ENCODE data around the gene RNF40.

RNF40 gene

DNA sequence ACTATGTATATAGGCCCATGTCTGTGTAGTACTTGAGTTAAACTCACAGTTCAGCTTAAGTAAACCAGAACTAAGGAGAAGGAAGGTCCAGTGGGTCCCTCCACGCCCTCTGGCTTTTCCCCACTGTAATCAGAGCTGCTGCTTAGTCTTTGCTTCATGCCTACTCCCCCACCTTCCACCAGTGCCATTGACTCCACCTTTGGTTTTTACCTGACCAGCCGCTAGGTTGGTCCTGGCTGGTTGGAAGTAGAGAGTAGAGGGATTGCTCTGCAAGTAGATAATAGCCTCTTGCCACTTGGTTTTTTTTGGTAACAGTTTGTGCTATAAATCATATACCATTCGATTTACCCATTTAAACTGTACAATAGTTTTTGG lies 36.7 kb upstream of the RNF40 start:
- no peak overlapping the region for H3K4me3 ChIP-seq (ENCODE audit: low read depth, low read length)
- TF ChIP-seq, protein P1, sequence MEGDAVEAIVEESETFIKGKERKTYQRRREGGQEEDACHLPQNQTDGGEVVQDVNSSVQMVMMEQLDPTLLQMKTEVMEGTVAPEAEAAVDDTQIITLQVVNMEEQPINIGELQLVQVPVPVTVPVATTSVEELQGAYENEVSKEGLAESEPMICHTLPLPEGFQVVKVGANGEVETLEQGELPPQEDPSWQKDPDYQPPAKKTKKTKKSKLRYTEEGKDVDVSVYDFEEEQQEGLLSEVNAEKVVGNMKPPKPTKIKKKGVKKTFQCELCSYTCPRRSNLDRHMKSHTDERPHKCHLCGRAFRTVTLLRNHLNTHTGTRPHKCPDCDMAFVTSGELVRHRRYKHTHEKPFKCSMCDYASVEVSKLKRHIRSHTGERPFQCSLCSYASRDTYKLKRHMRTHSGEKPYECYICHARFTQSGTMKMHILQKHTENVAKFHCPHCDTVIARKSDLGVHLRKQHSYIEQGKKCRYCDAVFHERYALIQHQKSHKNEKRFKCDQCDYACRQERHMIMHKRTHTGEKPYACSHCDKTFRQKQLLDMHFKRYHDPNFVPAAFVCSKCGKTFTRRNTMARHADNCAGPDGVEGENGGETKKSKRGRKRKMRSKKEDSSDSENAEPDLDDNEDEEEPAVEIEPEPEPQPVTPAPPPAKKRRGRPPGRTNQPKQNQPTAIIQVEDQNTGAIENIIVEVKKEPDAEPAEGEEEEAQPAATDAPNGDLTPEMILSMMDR (IDR thresholded peaks at IDR 0.05; ENCODE audit: insufficient read depth, low read length, missing control alignments), result no peak
- CTCF ChIA-PET, result interaction anchor here (0.7 to 1.4 kb wide), 3 partner anchors 9 to 14 kb away, joined by 3 read pairs; no protein-coding TSS in a partner anchor
- no peak for DNase-seq (ENCODE audit: low read depth, low spot score)
- POLR2A ChIA-PET, result no interaction called here

DNA sequence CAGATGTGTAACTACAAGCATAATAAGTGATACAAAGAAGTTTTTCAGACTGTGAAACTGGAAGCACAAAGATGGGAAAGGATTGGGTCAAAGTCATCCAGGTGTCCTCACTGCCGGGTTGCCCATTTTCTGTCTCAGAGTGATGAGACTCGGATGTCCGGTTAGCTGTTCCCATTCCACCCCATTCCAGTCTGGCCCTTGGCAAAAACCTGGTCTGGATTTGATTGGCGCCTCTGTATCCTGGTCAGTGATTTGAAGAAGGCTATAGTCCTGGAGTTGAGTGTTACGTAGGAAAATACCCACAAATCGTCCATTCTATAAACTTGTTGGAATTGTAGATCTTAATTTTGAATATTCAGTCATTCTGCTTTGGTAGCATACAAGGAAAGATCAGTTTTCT lies 33.8 kb upstream of the RNF40 start:
- TF ChIP-seq, protein P1 (IDR thresholded peaks at IDR 0.05; ENCODE audit: insufficient read depth, low read length, missing control alignments), result no peak
- DNase-seq (ENCODE audit: low read depth, low spot score), result no peak
- H3K4me3 ChIP-seq (ENCODE audit: low read depth, low read length), result no peak overlapping the region
- ChIA-PET POLR2A (interaction anchor here (1.2 kb wide), 1 partner anchor 20 kb away, joined by 3 read pairs; the partner anchor contains the start of gene PHKG2), CTCF (interaction anchor here (1.2 kb wide), 1 partner anchor 174 kb away, joined by 3 read pairs; no protein-coding TSS in a partner anchor)

DNA sequence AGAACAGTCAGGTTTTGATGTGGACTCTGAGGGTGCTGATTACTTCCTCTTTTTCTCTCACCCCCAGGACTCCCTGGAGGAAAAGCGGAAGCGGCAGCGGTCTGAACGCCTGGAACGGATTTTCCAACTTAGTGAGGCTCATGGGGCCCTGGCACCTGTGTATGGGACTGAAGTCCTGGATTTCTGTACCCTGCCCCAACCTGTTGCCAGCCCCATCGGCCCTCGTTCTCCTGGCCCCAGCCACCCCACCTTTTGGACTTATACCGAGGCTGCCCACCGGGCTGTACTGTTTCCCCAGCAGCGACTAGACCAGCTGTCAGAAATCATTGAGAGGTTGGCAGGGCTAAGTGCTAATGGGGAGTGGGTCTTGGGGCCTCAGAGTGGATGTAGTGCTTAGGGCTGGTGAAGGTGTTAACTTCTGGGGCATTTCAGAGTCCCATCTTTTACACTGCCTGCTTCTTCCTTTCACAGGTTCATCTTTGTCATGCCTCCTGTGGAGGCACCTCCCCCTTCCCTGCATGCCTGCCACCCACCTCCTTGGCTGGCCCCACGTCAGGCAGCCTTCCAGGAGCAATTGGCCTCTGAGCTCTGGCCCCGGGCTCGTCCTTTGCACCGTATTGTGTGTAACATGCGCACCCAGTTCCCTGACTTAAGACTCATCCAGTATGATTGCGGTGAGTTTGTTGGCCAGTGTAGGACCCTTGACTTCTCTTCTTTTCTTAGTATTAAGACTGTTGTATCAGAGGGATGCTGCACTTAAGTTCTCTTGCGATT lies 33.0 kb upstream of the RNF40 start:
- H3K4me3 ChIP-seq (ENCODE audit: low read depth, low read length), result no peak overlapping the region
- TF ChIP-seq, protein P1 (IDR thresholded peaks at IDR 0.05; ENCODE audit: insufficient read depth, low read length, missing control alignments), result no peak
- no peak for DNase-seq (ENCODE audit: low read depth, low spot score)
- CTCF ChIA-PET, result interaction anchor here (0.7 kb wide), 1 partner anchor 12 kb away, joined by 4 read pairs; no protein-coding TSS in a partner anchor
- POLR2A ChIA-PET, result no interaction called here

DNA sequence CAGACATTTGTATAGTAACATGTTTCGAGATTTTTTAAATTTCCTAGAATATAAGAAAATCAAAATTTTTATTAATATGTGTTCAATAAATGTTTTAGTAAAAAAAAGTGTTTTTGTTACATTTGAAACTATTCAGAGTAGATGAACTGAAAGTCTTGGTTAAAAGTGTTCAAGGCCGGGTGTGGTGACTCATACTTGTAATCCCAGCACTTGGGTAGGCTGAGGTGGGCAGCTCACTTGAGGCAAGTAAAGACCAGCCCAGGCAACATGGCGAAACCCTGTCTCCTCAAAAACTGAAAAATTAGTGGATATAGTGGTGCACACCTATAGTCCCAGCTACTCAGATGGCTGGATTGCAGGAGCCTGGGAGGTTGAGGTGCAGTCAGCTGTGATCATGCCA lies 30.7 kb upstream of the RNF40 start:
- POLR2A ChIA-PET, result no interaction called here

DNA sequence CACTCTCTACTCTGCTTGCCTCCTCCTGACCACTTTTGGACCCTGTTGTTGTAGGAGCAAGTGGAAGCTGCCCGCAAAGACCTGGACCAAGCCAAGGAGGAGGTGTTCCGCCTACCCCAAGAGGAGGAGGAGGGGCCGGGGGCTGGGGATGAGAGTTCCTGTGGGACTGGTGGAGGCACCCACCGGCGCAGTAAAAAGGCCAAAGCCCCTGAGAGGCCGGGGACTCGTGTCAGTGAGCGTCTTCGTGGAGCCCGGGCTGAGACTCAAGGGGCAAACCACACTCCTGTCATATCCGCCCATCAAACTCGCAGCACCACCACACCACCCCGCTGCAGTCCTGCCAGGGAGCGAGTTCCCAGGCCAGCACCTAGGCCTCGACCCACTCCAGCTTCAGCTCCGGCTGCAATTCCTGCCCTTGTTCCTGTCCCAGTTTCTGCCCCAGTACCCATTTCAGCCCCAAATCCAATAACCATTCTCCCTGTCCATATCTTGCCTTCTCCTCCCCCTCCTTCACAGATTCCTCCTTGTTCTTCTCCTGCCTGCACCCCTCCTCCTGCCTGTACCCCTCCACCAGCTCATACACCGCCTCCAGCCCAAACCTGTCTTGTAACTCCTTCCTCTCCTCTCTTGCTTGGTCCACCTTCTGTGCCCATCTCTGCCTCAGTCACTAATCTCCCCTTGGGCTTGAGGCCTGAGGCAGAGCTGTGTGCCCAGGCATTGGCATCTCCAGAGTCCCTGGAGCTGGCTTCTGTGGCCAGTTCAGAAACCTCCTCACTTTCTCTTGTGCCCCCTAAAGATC lies 24.9 kb upstream of the RNF40 start:
- CTCF ChIA-PET, result interaction anchor here (1.1 kb wide), 1 partner anchor 15 kb away, joined by 3 read pairs; no protein-coding TSS in a partner anchor
- POLR2A ChIA-PET, result interaction anchor here (0.6 to 0.9 kb wide), 2 partner anchors 11 to 19 kb away, joined by 3 read pairs; partner anchors contain the start of gene PHKG2
- TF ChIP-seq, protein P1 (IDR thresholded peaks at IDR 0.05; ENCODE audit: insufficient read depth, low read length, missing control alignments), result no peak
- no peak overlapping the region for H3K4me3 ChIP-seq (ENCODE audit: low read depth, low read length)
- no peak for DNase-seq (ENCODE audit: low read depth, low spot score)

More for the DNA sequence above, 30.7 kb upstream of the RNF40 start:
- TF ChIP-seq, protein P1 (IDR thresholded peaks at IDR 0.05; ENCODE audit: insufficient read depth, low read length, missing control alignments), result no peak
- DNase-seq (ENCODE audit: low read depth, low spot score), result no peak
- no peak overlapping the region for H3K4me3 ChIP-seq (ENCODE audit: low read depth, low read length)
- CTCF ChIA-PET, result interaction anchor here (1.0 kb wide), 1 partner anchor 38 kb away, joined by 3 read pairs; no protein-coding TSS in a partner anchor
